NCI-H128 (cell line): ENCODE data around the gene ITIH5.
"Not testable (repeated sequence)": the region's sequence is repeated elsewhere in the genome, so short reads cannot be mapped to it uniquely, and the experiment has no call there.

ENCODE experiments used
- DNase-seq: peaks from one replicate; lab custom pipeline; 2025; ENCODE audit not compliant: unreplicated experiment; lab: John Stamatoyannopoulos, UW

The ITIH5 gene

GRCh38 chr10:7666253-7667023 is at the start of gene ITIH5:
Gene ITIH5 (minus strand): TSS chr10:7666966. CDS start chr10:7666892, 74 bp downstream.
- DNase-seq = no peak

DNA sequence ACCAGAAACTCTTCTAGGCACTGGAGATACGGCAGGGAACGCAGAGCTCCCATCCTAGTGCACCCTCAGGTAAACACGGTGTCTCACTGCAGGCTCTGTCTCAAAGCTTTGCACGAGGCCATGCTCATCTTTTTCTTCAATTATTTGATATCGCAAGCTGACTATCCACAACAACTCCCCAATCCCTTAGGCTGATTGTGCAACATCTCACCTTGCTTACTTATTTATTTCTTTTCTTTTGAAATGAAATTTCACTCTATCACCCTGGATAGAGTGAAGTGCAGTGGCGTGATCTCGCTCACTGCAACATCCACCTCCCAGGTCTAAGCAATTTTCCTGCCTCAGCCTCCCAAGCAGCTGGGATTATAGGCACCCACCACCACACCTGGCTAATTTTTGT is 48.7 kb upstream of the ITIH5 start:
- DNase-seq = no peak

GRCh38 chr10:7711075-7711474 is 44.3 kb upstream of the ITIH5 start:
- DNase-seq = not testable (repeated sequence)

GRCh38 chr10:7710446-7710845 is 43.7 kb upstream of the ITIH5 start:
- DNase-seq = no peak

- no peak for DNase-seq
These were observed 42.1 kb upstream of the ITIH5 start for GRCh38 chr10:7708832-7709231.

DNA sequence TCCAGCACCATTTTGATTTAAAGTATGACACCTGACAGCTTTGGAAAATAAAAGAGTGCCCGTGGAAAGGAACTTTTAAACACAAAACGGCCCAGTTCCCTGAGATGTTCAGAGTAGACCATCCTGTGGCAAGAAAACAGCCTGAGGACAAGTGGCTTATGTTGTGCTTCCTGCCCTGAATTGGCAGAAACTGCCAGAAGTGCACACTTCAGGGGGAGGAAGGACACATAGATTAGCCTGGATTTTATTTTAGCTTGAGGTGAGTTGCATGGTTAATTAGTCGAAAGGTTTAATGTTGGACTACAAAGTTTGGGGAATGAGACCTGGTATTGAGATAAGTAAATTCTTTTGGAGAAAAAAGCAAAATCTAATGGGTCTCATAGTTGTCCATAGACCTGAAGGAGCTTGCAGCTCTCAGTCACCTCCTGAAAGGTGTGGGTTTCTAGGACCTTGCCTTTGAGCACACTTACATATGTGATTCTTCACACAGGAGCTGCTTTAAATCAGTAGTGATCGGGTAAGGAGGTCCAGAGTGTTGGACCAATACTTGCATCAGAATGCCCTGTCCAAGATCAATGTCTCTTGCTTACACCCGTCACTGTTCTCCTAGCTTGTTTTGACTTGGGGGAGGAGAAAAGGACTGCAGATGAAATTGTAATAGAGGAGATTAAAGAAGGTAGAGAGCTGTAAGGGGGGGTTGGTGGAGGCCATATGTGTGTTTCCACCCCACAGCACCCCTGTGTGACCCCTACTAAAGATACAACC is 41.3 kb upstream of the ITIH5 start:
- DNase-seq = no peak

DNA sequence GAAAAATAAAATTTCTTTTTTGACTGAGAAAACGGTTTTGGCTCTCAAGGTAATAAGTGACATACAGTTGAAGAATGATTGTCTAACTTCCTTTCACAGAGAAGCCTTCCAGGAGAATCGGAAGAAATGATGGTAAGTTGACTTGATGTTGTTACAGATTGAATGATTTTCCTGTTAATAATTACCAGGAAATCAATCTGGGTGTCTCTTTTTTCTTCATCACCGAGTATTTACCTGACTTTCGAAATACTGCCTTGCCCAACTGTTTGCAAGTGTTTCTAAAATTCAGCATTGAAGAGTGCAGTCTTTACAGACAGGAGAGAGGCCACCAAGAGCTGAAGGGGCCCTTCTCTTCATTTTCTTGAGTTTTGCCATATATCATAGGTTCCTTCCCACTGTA is 40.3 kb upstream of the ITIH5 start:
- no peak for DNase-seq

DNA sequence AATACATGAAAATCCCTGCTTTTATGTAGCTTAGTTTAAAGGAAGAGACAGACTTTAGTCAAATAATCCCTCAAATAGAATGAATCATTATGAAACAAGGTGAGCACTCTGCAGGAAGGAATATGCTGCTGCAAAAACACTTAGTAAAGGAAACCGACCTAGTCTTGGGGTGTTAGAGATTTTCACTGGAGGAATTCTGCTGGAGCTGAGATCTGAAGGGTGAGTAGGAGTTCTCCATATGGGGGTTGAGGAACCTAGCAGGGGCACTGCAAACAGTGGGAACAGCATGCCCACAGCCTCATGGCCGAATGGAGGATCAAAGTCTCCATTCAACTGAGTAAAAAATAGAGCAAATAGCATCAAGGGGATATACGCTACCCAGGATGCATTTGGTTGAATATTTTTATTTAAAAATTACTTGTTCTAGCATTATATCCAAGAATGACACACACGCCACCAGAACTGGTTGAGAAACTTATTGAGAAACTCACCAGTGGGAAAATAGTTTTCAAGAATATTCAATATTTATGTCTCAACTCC is 39.8 kb upstream of the ITIH5 start:
- no peak for DNase-seq

GRCh38 chr10:7705341-7705740 is 38.6 kb upstream of the ITIH5 start:
- DNase-seq = no peak

DNA sequence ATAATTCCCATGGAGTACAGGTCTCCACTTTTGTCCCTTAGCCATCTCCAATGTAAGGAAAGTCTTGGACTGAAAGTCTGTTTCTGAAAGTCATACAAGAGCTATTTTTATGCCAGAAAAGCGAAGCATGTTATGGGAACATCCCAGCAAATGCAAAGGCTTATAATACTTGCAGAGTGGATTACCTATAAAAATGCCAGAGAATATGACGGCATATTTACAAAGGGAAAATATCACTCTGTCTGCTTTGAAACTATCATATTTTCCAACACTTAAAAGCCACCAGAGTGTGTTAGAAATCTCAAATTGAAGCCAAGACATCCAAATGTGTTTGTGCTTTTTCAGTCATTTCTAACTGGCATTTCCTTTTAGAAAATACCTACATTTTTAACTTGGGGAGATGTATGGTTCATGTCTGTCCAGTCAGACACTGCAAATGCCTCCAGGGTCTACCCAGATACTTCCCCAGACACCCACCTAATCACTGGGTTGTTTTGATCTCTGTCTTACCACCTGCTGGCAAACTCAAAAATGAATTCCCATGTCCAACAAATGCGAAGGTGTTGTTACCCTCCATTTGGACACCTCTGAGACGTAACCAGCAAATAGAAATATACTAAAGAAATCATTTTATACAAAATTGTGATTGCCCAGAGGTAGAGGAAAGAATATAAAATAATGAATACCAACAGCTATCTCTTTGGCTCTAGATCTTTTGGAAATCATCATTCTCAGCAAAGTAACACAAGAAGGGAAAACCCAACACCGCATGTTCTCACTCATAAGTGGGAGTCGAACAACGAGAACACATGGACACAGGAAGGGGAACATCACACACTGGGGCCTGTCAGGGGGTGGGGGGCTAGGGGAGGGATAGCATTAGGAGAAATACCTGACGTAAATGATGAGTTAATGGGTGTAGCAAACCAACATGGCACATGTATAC is 37.6 kb upstream of the ITIH5 start:
- no peak for DNase-seq

DNA sequence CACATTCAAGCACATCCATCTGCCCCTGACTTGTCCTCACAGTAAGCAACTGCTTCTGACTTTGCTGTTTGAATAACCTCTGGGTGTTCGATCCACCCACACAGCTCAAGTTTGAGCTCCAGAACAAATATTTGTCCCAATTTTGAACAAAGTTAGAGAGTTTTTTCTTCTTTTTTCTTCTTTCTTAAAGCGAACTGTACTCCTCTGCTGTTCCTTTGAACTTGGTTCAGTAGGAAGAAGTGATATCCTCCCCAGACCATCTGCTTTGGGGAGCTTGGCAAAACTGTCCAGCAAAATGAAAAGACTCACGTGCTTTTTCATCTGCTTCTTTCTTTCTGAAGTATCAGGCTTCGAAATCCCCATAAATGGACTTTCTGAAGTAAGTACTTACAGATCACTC is 36.4 kb upstream of the ITIH5 start, which contains the start of gene ITIH2:
TSS of gene ITIH2 (plus strand) at position 177 of the 400 bp plus-strand sequence. CDS start at position 296, 119 bp downstream.
- no peak for DNase-seq

DNA sequence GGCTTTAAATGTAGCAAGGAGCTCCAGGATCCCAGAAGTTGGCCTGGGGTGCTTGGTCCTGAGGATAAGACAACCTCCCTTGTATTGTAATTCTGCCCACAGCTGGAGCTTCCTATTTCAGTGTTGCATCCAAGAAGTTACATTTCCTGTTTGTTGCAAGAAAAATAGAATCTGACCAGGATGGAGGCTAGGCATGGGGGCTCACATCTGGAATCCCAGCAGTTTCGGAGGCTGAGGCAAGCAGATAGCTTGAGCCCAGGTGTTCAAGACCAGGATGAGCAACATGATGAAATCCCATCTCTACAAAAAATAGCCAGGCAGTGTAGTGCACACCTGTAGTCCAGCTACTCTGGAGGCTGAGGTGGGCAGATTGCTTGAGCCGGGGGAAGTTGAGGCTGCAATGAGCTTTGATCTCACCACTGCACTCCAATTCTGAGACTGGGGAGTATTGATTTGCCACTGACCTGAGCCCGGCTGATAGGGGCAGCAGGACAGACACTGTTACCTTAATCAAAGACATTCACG is 35.6 kb upstream of the ITIH5 start:
- DNase-seq = no peak

- DNase-seq = no peak
These were observed 34.5 kb upstream of the ITIH5 start for GRCh38 chr10:7701158-7701742.

DNA sequence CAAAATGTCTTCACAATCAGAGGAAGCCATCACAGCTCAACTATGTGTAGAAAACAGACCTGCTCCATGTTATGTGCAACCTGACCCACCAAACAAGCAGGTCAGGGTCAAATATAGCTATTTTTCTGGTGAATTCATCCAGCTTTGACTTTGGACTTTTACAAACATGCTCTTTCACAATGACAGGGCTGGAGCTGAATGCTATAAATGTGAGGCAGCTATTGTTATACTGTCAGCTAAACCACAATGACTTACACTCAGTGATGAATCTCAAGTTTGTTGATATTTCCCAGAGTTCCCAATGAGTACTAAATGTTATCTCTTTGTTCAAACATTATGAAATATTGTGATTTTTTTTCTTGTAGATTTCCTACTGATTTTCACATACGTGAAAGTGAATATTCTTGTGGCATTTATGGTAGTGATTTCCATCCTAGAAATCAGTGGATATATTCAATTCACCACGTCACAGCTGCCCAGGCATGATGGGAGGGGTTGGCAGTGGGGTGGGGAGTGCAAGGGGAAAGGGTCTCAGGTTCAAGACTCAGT is 33.9 kb upstream of the ITIH5 start:
- DNase-seq = no peak

- no peak for DNase-seq
These were observed 30.7 kb upstream of the ITIH5 start for GRCh38 chr10:7697426-7697825.

GRCh38 chr10:7696545-7696944 is 29.8 kb upstream of the ITIH5 start:
- no peak for DNase-seq

DNA sequence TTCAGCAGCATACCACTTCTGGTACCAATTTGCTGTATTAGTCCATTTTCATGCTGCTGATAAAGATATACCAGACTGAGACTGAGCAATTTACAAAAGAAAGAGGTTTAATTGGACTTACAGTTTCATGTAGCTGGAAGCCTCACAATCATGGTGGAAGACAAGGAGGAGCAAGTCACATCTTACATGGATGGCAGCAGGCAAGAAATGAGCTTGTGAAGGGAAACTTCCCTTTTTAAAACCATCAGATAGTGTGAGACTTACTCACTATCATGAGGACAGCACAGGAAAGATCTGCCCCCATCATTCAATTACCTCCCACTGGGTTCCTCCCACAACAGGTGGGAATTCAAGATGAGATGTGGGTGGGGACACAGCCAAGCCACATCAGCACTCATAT is 26.4 kb upstream of the ITIH5 start:
- DNase-seq = not testable (repeated sequence)

DNA sequence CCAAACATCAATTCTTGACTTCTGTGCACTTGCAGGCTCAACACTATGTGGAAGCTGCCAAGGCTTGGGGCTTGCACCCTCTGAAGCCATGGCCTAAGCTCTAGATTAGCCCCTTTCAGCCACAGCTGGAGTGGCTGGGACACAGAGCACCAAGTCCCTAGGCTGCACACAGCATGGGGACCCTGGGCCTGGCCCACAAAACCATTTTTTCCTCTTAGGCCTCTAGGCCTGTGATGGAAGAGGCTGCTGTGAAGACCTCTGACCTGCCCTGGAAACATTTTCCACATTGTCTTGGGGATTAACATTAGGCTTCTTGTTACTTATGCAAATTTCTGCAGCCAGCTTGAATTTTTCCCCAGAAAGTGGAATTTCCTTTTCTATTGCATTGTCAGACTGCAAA is 25.6 kb upstream of the ITIH5 start:
- not testable (repeated sequence) for DNase-seq

- not testable (repeated sequence) for DNase-seq
These were observed 24.3 kb upstream of the ITIH5 start for GRCh38 chr10:7690885-7691597.
